Spleen (tissue), 3 donors: Measurements from ENCODE around the gene FAM222A.

Source experiments
- POLR2A ChIP-seq, 3 donors: fragments of 450-650 bp; IDR thresholded peaks; one replicate each; pipeline ENCODE4 v1.5.1; 2017; ENCODE audit warnings: antibody characterized with exemption in 3 of 3, mild to moderate bottlenecking in 1 of 3
- POLR2AphosphoS5 ChIP-seq, 3 donors: sonication (generic); formaldehyde crosslinking; IDR thresholded peaks; one replicate each; pipeline ENCODE4 v1.5.1; 2017; ENCODE audit warnings: antibody characterized with exemption in 3 of 3

DNA sequence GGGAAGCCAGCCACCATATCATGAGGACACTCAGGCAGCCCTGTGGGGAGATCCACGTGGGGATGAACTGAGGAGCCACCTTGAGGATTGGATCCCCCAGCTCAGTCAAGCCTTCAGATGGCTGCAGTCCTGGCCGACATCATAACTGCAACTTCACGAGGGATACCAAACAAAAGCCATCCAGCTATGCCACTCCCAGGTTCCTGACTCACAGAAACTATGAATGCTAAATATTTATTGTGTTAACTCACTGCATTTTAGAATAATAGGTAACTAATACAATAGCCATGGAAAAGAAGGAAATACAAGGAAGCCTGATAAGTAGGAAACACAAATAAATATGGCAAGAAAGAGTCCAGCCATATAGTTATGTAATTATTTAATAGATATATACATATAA, 42.1 kb upstream of the FAM222A start:
- no peak for TF ChIP-seq POLR2A (IDR thresholded peaks at IDR 0.05)
- TF ChIP-seq POLR2AphosphoS5 (IDR thresholded peaks at IDR 0.05): no peak
